WTC11 (cell line): Measurements from ENCODE around the gene COPS6.

ENCODE experiments used
- ARID4B ChIP-seq: sonication (generic); formaldehyde crosslinking; IDR thresholded peaks from 2 replicates; pipeline ENCODE4 v1.8.0; 2023; ENCODE audit warnings: missing genetic modification reagents, mild to moderate bottlenecking, borderline replicate concordance
- CBFB ChIP-seq: sonication (generic); formaldehyde crosslinking; IDR thresholded peaks from 2 replicates; pipeline ENCODE4 v1.8.1; 2022; ENCODE audit warnings: mild to moderate bottlenecking, low read depth, missing genetic modification reagents
- CTCF ChIP-seq: fragments of 200-600 bp; IDR thresholded peaks from 2 replicates; pipeline ENCODE4 v1.8.0; 2022; ENCODE audit warnings: antibody characterized with exemption
- E2F4 ChIP-seq: sonication (generic); formaldehyde crosslinking; IDR thresholded peaks from 2 replicates; pipeline ENCODE4 v1.8.1; 2022; ENCODE audit warnings: low read depth, mild to moderate bottlenecking, moderate library complexity, missing genetic modification reagents, borderline replicate concordance
- ELF4 ChIP-seq: sonication (generic); formaldehyde crosslinking; IDR thresholded peaks from 2 replicates; pipeline ENCODE4 v1.8.1; 2022; ENCODE audit warnings: low read depth, mild to moderate bottlenecking, moderate library complexity, missing genetic modification reagents
- HMGXB4 ChIP-seq: sonication (generic); formaldehyde crosslinking; IDR thresholded peaks from 2 replicates; pipeline ENCODE4 v1.8.1; 2023; ENCODE audit warnings: mild to moderate bottlenecking, moderate library complexity, missing genetic modification reagents
- MAX ChIP-seq: sonication (generic); formaldehyde crosslinking; IDR thresholded peaks from 2 replicates; pipeline ENCODE4 v1.8.0; 2022; ENCODE audit warnings: mild to moderate bottlenecking, missing genetic modification reagents
- MXD4 ChIP-seq: fragments of 250-450 bp; sonication (Bioruptor Pico); IDR thresholded peaks from 2 replicates; pipeline ENCODE4 v1.8.0; 2021; ENCODE audit warnings: mild to moderate bottlenecking, moderate library complexity, borderline replicate concordance
- MYBL2 ChIP-seq: sonication (generic); formaldehyde crosslinking; IDR thresholded peaks from 2 replicates; pipeline ENCODE4 v1.8.1; 2023; ENCODE audit warnings: mild to moderate bottlenecking, moderate library complexity, missing genetic modification reagents
- TCF7 ChIP-seq: sonication (generic); formaldehyde crosslinking; IDR thresholded peaks from 2 replicates; pipeline ENCODE4 v1.8.0; 2022; ENCODE audit warnings: mild to moderate bottlenecking, low read depth, missing genetic modification reagents, moderate library complexity
- ZBTB43 ChIP-seq: sonication (generic); formaldehyde crosslinking; IDR thresholded peaks from 2 replicates; pipeline ENCODE4 v1.8.1; 2023; ENCODE audit warnings: mild to moderate bottlenecking, missing genetic modification reagents
- ZMAT4 ChIP-seq: fragments of 250-450 bp; sonication (Bioruptor Pico); IDR thresholded peaks from 2 replicates; pipeline ENCODE4 v1.9.0; 2021; ENCODE audit warnings: mild to moderate bottlenecking
- ZNF425 ChIP-seq: fragments of 250-450 bp; sonication (Bioruptor Pico); conservative IDR thresholded peaks from 2 replicates; pipeline ENCODE4 v1.9.0; 2021; ENCODE audit warnings: mild to moderate bottlenecking

- TF ChIP-seq ZMAT4 (CRISPR knock-in tag) (no peak), CTCF (no peak), MAX (CRISPR knock-in tag) (no peak), ZBTB43 (CRISPR knock-in tag) (no peak), ELF4 (CRISPR knock-in tag) (no peak), ZNF425 (no peak), HMGXB4 (CRISPR knock-in tag) (no peak), MYBL2 (CRISPR knock-in tag) (no peak), TCF7 (no peak), MXD4 (no peak), ARID4B (CRISPR knock-in tag) (no peak), E2F4 (CRISPR knock-in tag) (no peak), CBFB (CRISPR knock-in tag) (no peak)
Observed at GRCh38 chr7:100105534-100105933, 16.8 kb downstream of the COPS6 start.
